ENCODE measurements around the gene ABHD5.

DNA sequence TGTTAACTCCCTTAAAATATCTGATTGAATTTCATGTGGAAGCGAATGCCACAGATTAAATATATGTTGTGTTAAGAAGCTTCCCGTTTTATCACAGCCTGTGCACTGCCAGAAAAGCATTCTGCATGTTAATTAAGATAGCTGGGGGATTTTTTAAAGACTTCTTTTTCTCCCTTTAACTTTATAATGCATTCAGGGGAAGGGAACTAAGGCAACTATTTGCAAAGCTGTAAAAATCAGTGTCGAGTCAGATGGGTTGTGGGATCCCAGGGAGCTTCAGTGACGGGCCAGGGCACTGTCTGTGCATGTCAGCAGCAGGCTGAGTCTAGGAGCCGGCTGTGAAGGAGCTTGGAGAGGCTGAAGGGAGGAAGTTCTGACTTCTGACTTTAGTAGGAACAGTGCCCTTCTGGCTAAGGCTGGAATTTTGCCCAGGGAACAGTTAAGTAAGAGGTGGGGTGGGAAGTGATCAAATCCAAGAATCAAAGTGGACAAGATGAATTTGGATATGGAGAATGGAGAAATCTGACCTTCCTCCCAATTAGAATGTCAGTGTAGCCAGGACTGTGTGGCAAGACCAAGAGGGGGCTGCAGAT, 77.7 kb downstream of the ABHD5 start:
- TF ChIP-seq, protein P1, sequence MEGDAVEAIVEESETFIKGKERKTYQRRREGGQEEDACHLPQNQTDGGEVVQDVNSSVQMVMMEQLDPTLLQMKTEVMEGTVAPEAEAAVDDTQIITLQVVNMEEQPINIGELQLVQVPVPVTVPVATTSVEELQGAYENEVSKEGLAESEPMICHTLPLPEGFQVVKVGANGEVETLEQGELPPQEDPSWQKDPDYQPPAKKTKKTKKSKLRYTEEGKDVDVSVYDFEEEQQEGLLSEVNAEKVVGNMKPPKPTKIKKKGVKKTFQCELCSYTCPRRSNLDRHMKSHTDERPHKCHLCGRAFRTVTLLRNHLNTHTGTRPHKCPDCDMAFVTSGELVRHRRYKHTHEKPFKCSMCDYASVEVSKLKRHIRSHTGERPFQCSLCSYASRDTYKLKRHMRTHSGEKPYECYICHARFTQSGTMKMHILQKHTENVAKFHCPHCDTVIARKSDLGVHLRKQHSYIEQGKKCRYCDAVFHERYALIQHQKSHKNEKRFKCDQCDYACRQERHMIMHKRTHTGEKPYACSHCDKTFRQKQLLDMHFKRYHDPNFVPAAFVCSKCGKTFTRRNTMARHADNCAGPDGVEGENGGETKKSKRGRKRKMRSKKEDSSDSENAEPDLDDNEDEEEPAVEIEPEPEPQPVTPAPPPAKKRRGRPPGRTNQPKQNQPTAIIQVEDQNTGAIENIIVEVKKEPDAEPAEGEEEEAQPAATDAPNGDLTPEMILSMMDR (IDR thresholded peaks at IDR 0.05; ENCODE audit: low read depth, low read length, poor library complexity, severe bottlenecking): no peak
- no peak for TF ChIP-seq EZH2phosphoT487 (IDR thresholded peaks at IDR 0.05; ENCODE audit: borderline replicate concordance, low read length)
